Heart left ventricle (tissue), 13 donors: ENCODE data around the gene TBX1.

Experiments used
- POLR2A ChIP-seq, 2 donors: fragments of 450-650 bp; IDR thresholded peaks; one replicate each; pipeline ENCODE4 v1.6.1; 2017; ENCODE audit warnings: antibody characterized with exemption in 2 of 2, mild to moderate bottlenecking in 2 of 2, moderate library complexity in 2 of 2
- TF ChIP-seq, protein P1 (sequence below), 12 donors: fragments of 200-600 bp; sonication (generic) in 4 of 12; IDR thresholded peaks; one replicate each; pipeline versions ENCODE4 v1.5.0 to v1.8.0; 2018 to 2022; ENCODE audit warnings: antibody characterized with exemption in 12 of 12, mild to moderate bottlenecking in 5 of 12
- donor health status: ischemic (EF 13 %, LVEDD 7.1; RV severe dilation, severe dysfunction).
- donor health status: DM: no; HTN: yes; CAD: no.
- donor health status: DM: no; HTN: no; CAD: no.
- donor health status: ischemic (EF 25% LVEDD 6.9; RV normal size, moderate dysfunction).
- donor health status: ischemic (EF 25% LVEDD 5.7; RV mildly dilated, moderate dysfunction).
- donor health status: ischemic (EF 35%, LVEDD 5.7; RV mildly dilated, moderate dysfunction).
- donor health status: nonischemic (EF 11% LVEDD 7.7; RV severe dilation, severe dysfunction).
- donor health status: DM: yes; HTN: yes; CAD: no.
- donor health status: PGD.
- donor health status: ischemic (EF 29% LVEDD 5.4; RV normal size, mild dysfunction).
- donor health status: nonischemic (EF 23%, LVEDD 6.1; RV moderate dilation, normal function).

DNA sequence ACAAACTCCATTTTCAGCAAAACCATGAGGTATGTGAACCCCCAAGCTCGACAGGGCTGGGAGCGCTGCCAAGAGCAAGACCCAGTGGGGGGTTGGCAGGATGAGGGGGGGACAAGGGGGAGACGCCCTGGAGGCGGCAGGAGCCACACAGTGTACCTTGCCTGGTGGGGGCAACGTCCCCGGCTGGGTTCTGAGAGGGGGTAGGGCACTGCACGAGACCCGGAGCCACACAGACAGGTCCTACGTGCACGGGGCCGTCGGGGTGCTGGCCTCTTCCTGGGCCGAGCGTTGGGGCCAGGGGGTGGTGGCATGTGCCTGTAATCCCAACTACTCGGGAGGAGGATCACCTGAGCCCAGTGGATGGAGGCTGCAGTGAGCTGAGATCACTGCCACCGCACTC is 28.8 kb downstream of the TBX1 start:
- TF ChIP-seq, protein P1, sequence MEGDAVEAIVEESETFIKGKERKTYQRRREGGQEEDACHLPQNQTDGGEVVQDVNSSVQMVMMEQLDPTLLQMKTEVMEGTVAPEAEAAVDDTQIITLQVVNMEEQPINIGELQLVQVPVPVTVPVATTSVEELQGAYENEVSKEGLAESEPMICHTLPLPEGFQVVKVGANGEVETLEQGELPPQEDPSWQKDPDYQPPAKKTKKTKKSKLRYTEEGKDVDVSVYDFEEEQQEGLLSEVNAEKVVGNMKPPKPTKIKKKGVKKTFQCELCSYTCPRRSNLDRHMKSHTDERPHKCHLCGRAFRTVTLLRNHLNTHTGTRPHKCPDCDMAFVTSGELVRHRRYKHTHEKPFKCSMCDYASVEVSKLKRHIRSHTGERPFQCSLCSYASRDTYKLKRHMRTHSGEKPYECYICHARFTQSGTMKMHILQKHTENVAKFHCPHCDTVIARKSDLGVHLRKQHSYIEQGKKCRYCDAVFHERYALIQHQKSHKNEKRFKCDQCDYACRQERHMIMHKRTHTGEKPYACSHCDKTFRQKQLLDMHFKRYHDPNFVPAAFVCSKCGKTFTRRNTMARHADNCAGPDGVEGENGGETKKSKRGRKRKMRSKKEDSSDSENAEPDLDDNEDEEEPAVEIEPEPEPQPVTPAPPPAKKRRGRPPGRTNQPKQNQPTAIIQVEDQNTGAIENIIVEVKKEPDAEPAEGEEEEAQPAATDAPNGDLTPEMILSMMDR (IDR thresholded peaks at IDR 0.05): no peak
- TF ChIP-seq POLR2A (IDR thresholded peaks at IDR 0.05): no peak
